ENCODE measurements around the gene SLC4A8. TPM values are rescaled to one million over a fixed set of nuclear protein-coding genes. Genes with fewer than 3 reads are reported as not detected.

Gene SLC4A8
- total RNA-seq, 1 donor from 2014 or later = 0.14 TPM

DNA sequence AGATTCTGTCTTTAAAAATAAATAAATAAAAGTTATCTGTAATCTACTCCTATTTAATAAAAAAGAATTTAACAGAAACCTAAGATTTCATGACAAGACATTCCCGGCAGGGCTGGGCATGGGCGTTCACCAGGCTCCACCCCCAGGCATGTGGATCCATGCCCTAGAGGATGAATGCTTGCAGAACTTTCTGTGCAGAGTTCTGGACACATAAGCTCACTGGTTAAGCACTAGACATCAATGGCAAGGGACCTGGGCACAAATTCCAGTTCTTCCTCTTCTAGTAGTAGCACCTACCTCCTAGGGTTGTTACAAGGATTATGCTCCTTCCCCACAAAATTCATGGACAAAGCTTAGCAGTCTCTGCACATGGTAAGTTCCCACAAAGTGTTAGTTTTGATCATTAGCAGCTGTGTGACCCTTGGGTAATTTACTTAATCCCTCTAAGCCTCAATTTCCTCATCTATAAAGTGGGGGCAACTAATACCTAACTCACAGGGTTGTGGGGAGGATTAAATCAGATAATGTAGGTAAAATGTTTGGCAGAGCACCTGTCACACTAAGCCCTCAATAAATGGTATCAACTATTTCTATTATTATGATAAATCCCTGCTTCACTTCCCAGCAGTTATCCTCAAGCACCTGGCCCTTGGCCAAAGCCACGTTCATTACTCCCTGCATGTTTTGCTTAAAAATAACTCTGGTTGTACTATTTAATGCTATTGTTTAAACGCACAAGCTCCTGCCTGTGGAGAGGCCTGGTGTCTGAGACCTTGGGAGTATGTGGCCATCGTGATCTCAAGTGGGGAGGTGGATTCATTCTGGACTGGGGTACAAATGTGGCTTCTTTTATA is 43.2 kb upstream of the SLC4A8 start:
- no peaks in the 10 kb centered on the region for H3K9me3 ChIP-seq (replicated peaks)
- no peak overlapping the region for H3K4me3 ChIP-seq
- TF ChIP-seq, protein P1, sequence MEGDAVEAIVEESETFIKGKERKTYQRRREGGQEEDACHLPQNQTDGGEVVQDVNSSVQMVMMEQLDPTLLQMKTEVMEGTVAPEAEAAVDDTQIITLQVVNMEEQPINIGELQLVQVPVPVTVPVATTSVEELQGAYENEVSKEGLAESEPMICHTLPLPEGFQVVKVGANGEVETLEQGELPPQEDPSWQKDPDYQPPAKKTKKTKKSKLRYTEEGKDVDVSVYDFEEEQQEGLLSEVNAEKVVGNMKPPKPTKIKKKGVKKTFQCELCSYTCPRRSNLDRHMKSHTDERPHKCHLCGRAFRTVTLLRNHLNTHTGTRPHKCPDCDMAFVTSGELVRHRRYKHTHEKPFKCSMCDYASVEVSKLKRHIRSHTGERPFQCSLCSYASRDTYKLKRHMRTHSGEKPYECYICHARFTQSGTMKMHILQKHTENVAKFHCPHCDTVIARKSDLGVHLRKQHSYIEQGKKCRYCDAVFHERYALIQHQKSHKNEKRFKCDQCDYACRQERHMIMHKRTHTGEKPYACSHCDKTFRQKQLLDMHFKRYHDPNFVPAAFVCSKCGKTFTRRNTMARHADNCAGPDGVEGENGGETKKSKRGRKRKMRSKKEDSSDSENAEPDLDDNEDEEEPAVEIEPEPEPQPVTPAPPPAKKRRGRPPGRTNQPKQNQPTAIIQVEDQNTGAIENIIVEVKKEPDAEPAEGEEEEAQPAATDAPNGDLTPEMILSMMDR (IDR thresholded peaks at IDR 0.05; ENCODE audit: borderline replicate concordance) = no peak
- H3K4me1 ChIP-seq = peaks cover 4% of the 10 kb centered on the region
- no peaks in the 10 kb centered on the region for H3K27me3 ChIP-seq (ENCODE audit: low read depth)
- DNase-seq = no peak
- no peaks in the 10 kb centered on the region for H3K36me3 ChIP-seq
- intact Hi-C loops (cut with micrococcal nuclease) = no loop called here
- H3K27ac ChIP-seq (replicated peaks) = no peak overlapping the region

DNA sequence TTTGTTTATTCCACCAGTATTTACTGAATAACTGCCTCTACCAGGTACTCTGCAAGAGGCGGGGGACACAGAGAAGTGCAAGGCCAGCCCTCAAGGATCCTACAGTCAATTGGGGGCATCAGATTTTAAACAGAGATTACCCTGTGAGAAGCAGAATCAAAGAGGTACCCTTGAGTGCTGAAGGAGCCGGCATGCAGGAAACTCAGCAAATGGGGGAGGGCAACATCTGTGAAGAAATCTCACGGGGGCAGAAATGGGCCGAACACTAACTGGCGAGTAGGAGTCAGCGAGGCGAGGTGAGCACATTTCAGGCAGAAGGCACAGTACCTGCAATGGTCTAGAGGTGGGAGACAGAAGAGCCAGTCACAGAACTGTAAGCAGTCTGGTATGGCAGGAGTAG is 42.5 kb upstream of the SLC4A8 start:
- Histone ChIP-seq H3K27ac (replicated peaks) (no peak overlapping the region), H3K27me3 (ENCODE audit: low read depth) (no peaks in the 10 kb centered on the region), H3K4me3 (no peak overlapping the region), H3K9me3 (replicated peaks) (no peaks in the 10 kb centered on the region), H3K36me3 (no peaks in the 10 kb centered on the region), H3K4me1 (peaks cover 4% of the 10 kb centered on the region)
- no peak for DNase-seq
- intact Hi-C loops (cut with micrococcal nuclease) = no loop called here
- TF ChIP-seq, protein P1 (IDR thresholded peaks at IDR 0.05; ENCODE audit: borderline replicate concordance) = no peak

DNA sequence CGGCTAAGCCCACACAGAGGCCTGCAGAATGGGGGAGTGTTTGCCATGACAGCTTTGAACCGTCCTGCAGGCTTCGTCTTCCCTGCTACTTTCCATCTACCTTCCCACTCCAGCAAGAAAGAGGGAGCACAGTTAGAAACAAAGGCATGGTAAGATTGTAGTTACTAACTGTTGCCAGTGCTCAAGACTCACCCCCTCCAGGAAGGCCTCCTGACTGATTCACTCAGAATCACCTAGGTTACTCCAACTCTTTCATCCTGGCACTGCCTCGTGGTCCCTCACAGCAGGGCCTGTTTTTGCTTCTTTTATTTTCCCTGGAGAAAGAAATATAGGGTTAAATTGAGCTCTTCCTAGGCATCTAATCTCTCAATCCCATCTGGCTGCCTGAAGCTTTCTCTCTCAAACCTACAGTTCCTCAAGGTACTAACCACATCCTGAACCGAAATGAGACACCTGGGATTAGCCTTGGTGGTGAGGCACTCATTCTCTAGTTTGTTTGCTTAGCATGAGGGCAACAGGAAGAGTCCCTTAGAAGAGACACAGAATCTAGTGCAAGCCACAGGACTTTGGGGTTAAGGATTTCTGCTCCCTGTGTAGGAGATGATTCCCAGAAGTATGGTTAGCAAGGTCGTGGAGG is 41.2 kb upstream of the SLC4A8 start:
- intact Hi-C loops (cut with micrococcal nuclease) = no loop called here
- TF ChIP-seq, protein P1 (IDR thresholded peaks at IDR 0.05; ENCODE audit: borderline replicate concordance) = no peak
- Histone ChIP-seq H3K27ac (replicated peaks) (no peak overlapping the region), H3K9me3 (replicated peaks) (no peaks in the 10 kb centered on the region), H3K4me3 (no peak overlapping the region), H3K27me3 (ENCODE audit: low read depth) (no peaks in the 10 kb centered on the region), H3K4me1 (peaks cover 4% of the 10 kb centered on the region), H3K36me3 (no peaks in the 10 kb centered on the region)
- DNase-seq = no peak

DNA sequence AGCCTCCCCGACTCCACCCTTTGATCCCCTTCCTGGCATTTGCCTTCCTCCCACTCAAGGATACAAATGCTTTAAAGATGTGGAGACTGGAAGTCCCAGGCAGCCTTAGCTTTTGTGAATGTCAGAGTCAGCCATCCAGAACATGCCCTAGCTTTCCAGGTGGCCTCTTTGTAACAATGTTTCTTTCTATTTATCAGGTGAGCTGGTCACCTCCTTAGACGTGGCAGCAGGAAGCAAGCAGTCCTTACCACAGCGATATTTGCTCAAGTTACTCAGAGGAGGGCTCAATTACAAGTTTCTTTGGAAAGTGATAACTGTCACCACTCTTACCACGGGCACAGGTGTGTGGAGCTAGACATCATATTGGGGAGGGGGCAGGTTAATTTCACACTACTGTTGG is 38.3 kb upstream of the SLC4A8 start:
- intact Hi-C loops (cut with micrococcal nuclease) = no loop called here
- peaks cover 10% of the 10 kb centered on the region for H3K27me3 ChIP-seq (ENCODE audit: low read depth)
- no peak overlapping the region for H3K4me3 ChIP-seq
- H3K27ac ChIP-seq (replicated peaks) = no peak overlapping the region
- TF ChIP-seq, protein P1 (IDR thresholded peaks at IDR 0.05; ENCODE audit: borderline replicate concordance) = no peak
- no peaks in the 10 kb centered on the region for H3K36me3 ChIP-seq
- H3K9me3 ChIP-seq (replicated peaks) = no peaks in the 10 kb centered on the region
- H3K4me1 ChIP-seq = peaks cover 10% of the 10 kb centered on the region
- no peak for DNase-seq

DNA sequence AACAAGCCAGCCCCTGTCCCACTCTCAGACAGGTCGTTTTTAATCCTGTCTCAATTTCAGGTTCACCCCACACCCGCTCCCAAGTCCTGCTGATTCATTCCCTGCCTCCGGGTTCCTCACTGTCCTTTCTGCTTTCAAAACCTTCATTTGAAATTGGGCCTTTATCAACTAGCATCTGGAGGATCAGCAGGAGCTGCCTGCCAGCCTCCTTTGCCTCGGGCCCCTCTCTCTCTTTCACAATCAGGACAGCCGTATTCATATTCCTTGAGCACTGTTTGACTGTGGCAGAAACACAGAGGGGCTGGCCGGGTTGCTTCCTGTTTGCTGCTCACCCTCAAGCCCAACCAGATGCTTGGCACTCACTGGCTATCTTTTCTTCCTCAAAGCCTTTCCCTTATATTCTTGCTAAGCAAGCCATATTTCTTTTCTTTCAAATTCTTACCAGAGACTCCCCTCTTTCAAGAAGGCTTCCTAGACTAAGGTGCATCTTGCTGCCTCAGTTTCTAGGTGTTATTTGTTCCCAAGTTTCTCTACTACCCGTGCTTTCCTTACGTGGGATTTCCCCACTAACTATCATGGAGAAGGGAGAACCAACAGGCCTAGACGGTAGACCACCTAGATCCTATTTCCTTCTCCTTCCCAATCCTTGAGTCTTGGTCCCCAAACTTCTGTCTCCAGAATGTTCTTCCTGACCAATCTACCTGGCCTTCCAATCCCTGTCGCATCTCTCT is 36.4 kb upstream of the SLC4A8 start:
- DNase-seq = no peak
- H3K36me3 ChIP-seq = no peaks in the 10 kb centered on the region
- TF ChIP-seq, protein P1 (IDR thresholded peaks at IDR 0.05; ENCODE audit: borderline replicate concordance) = no peak
- no peak overlapping the region for H3K27ac ChIP-seq (replicated peaks)
- intact Hi-C loops (cut with micrococcal nuclease) = no loop called here
- no peak overlapping the region for H3K4me3 ChIP-seq
- peaks cover 17% of the 10 kb centered on the region for H3K4me1 ChIP-seq
- H3K9me3 ChIP-seq (replicated peaks) = no peaks in the 10 kb centered on the region
- H3K27me3 ChIP-seq (ENCODE audit: low read depth) = peaks cover 29% of the 10 kb centered on the region

All from left ventricle myocardium inferior (tissue), 1 donor.